Stimulated activated CD4-positive, alpha-beta T cell treated with anti-CD3 and anti-CD28 coated beads, Interleukin-2, amount 100 ng/mL, for 24 hours (primary cell): ENCODE measurements around the gene SQSTM1.

Source experiments
- DNase-seq, 2 donors: peaks; one replicate each; pipeline ENCODE4 v3.0.0-alpha.2; 2020

The SQSTM1 gene

DNA sequence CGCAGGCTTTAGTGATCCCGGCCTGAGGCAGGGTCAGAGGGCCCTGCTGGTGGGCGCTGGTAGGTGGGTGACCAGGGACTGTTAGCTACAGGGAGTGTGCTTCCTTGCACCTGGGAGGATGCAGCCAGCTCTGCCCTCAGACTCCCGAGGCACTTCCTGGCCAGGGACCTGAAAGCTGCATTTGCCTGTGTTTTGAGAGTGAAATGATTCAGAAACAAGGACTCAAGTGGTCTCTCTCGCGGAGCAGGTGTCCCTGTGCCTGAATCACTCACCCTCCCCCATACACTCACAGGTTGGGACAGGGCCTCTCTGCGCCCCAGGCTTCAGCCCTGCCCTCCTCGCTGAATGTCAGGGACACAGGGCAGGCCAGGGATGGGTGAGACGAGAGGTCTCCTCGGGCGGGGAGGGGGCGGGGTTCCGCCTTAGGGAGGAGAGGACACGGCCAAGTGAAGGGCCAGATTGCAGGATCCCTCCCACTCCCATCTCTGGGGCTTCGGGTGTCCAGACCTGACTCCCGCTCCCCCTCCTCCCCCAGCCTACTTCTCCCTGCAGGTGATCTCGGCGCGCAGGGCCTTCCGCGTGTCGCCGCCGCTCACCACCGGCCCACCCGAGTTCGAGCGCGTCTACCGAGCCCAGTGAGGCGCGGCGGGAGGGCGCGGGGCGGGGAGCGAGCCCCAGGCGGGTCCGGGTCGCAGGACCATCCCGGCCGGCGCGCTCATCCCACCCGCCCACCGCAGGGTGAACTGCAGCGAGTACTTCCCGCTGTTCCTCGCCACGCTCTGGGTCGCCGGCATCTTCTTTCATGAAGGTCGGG lies 25.4 kb upstream of the SQSTM1 start:
- no peak for DNase-seq

DNA sequence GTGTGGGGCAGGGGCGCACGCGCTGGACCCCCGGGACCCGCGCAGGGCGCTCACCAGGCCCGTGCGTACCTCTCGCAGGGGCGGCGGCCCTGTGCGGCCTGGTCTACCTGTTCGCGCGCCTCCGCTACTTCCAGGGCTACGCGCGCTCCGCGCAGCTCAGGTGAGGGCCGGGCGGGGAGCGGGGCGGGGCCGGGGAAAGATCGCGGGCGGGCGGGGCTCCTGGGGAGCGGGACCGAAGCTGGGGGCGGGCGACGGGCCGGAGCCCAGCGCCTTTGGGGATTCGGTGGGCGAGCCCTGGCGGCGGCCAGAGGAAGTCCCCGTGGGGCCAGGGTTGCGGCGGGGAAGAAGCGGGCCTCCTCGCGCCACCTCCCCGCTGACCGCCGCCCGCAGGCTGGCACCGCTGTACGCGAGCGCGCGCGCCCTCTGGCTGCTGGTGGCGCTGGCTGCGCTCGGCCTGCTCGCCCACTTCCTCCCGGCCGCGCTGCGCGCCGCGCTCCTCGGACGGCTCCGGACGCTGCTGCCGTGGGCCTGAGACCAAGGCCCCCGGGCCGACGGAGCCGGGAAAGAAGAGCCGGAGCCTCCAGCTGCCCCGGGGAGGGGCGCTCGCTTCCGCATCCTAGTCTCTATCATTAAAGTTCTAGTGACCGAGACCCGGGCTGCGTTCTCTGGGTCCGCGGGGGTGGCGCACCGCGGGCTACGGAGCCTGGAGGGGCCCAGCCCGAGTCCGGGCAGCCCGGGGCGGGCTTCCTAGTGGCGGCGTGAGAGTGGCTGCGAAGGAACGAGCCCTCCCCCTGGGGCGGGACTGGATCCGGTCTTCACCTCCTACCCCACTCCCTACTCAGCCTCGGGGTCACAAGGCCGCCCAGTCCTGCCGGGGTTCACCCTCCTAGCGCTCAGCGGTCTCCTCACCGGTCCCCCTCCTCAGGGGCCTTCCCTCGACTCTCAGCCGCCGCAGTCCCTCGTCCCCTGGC lies 24.6 kb upstream of the SQSTM1 start:
- peak; percentile 71 to 76 for DNase-seq

DNA sequence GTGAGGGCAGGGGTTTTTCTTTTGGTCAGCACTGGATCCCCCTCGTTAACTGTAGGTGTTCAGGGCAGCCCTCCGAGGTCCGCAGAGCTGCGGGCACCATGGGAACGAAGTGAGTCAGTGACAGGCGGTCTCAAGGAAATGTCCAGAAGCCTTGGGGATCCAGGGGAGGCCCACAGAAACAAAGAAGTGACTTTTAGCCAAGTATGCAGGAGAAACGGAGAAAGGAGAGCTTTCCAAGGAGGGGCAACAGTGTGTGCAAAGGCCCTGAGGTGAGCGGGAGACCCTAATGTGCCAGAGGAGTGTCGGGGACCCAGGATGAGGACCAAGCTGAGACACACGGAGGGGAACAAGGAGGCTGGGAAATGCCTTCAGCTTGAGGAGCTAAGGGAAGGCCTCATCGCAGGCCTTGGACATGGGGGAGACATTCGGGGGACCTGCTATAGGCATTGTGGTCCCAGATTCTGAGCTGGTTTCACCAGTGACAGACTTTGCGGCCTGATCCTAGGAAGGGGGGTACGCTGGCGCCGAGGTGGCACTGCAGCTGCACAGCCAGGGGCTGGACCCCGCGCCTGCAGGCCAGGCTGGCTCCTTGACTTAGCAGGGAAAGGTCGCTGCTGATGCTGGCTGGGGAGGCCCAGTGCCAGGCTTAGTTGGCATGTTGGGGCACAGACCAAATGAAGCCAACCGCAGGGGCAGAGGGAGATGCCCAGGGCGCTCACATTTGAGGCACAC lies 23.7 kb upstream of the SQSTM1 start:
- DNase-seq, result no peak

DNA sequence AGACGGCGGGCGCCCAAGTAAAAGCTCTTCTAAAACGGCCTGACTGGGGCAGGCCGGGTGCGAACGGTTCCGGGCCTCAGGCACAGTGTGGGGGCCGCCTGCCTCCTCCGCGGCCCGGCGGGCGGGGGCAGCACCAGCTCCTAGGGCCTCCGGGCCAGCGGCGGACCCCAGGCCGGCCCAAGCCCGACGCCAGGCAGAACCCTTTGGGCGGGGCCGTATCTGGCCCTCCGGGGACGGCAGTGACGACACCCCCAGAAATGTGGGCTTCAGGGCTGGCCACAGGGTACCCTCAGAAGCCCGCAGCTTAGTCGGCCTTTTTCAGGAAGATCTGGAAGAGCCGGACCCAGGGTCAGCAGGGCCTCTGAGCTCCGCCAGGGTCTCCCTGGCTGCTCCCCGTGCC lies 23.0 kb upstream of the SQSTM1 start:
- no peak for DNase-seq

DNA sequence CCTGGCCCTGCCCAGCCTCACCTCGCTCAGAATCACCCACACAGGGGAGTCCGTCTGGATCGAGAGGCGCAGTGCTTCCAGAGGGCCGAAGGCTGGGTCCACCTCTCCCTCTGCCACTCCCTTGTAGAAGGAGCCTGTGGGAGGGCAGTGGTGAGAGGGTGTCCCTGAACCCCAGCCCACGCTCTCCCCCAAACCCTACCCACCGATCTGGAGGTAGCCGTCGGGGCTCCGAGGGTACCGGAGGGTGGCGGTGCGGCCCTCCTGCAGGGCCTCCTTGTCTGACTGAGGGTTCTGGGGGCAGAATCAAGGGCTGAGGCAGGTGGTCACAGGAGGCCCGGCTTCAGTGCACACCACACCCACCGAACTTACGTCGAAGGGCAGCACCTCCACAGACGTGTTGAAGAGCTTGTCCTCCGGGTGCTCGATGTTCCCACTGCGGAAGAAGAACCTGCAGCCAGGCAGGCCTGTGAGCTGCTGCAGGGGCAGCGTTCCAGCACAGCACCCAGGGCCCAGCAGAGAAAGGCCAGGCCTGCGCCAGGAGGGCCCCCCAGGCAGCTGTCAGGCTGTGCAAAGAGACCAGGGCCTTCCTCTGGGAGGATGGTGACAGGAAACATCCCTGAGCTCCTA lies 22.4 kb upstream of the SQSTM1 start:
- DNase-seq, result no peak

DNA sequence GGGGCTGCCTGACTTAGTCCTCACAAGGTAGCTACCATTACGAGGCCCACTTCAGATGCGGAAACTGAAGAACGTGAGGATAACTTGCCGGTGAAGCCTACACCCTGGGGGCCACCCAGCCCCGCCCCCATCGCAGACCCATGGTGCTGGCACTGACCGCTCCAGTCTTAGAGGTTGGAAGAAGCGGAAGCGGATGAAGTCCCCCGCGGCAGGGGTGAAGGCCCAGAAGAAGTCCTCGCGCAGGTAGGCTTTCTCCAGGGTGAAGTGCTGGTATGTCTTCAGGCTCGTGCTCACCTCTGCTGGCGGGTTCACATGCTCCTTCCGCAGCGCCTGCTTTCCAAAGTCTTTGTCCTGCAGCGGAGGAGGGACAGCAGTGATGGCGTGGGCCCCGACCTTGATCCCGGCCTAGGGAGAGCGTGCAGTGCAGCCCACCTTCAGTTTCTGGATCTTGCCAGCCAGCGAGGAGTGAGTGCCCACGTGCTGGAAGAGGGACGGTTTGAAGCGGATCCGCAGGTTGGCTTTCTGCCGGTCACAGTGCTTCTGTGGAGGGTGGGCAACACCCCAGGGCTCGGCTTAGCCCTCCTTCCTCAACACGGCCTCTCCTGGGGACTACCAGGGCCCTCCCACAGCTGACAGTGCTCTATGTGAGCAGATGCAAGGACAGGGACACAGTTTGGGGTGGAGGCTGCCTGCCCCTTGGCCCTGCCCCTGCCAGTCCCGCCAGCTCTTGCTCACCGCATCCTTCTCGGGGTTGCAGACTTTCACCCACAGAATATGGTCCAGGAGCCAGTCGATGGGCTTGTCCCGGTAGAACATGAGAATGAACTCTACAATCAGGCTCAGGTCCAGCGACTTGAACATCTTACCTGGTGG lies 21.7 kb upstream of the SQSTM1 start:
- DNase-seq, result no peak

DNA sequence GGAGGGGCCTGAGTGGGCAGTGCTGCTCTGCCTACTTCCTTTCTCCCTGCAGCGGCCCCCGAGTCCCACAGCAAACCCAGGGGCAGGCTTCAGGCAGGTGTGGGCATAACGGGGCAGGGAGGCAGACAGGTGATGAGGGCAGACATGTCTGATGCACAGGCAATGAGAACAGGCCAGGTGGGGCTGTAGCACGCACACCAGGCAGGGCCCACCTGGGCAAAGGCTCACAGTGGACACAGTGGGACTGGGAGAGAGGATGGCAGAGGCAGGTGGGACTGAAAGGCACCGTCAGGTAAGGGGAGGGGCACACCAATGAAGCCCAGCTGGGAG lies 21.1 kb upstream of the SQSTM1 start:
- DNase-seq, result no peak

DNA sequence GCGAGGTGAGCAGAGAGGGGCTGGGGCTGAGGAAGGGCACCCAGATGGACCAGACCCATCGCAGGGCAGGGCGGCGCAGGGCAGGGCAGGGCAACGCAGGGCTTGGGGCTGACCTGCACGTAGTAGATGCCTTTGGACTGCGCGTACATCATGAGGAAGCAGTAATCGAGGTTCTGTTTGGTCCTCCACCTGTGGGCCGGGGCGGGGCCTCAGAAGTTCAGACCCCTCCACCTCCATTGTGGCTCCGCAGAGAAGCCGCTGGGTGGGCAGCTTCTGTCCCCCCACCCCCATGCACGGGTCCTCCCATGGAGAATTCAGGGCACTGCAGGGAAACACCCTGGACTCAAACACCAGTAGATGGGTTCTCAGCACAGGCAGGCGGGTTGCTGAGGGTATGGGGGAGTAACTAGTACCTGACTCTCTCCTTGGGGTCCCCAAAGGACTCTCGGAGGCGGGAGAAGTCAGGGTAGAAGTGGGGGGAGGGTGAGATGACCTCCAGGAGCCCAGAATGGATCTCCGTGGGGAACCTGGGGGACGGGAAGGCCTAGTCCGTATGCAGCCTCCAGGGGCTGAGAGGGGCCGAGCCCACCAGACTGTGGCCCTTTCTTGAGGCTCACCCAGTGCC lies 20.5 kb upstream of the SQSTM1 start:
- no peak for DNase-seq

DNA sequence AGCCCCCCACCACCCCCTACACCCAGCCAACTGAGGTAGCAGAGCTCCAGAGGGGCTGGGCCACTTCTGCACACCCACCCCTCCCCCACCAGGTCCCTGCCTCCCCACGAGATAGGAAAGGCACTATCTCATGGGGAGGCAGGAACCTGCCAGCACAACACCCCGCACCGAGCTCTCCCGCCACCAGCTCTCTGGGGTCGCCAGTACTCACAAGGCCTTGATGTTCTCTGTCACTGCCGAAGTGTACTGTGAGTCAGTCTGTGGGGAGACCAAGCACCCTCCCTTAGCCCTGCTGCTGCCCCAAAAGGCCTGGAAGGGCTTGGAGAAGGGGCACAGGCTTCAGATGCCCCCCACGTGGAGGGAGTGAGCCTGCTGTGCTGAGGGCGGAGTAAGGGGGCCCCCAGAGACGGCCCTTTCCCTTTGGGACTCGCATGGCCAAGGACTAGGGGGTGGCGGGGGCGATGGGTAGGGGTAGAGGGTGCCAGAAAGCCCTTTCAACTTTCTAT lies 20.0 kb upstream of the SQSTM1 start:
- DNase-seq, result no peak

DNA sequence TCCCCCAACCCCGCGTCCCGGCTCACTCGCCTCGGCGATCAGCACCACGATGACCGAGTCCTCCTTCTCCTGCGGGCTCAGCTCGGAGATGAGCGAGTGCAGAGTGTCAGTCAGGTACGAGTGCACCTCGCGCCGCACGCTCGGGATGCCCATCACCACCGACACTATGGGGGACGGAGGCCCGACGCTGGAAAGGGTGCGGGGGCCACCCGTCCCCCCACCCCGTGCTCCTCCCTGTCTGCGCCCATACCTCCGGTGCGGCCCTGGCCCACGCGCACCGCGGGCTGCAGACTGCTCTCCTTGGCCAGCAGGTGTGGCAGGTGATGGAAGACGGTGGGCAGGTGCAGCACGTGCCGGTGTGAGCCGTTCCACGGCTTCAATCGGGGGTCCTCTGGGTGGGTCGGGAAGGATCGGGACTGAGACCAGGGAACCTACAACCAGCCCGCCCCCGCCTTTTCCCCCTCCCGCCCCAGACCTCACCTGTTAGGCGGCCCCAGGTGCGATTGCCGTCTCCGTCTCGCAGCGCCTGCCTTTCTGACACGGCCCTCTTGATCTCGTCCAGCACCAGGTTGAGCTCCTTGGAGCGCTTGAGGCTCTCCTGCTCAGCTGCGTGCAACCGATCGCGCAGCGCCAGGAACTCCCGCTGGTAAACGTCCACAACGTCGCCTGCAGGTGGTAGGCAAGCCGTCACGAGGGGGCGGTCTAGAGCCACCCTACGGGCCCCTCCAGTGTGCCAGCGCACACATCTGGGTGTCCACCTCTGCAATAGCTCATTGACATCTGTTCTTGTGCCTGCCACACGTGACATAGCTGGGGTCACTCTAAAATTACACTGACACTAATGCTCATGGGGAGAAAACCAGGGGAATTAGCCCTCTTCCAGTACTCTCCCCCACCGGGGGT lies 19.1 kb upstream of the SQSTM1 start:
- peak; percentile 88 to 91 for DNase-seq

DNA sequence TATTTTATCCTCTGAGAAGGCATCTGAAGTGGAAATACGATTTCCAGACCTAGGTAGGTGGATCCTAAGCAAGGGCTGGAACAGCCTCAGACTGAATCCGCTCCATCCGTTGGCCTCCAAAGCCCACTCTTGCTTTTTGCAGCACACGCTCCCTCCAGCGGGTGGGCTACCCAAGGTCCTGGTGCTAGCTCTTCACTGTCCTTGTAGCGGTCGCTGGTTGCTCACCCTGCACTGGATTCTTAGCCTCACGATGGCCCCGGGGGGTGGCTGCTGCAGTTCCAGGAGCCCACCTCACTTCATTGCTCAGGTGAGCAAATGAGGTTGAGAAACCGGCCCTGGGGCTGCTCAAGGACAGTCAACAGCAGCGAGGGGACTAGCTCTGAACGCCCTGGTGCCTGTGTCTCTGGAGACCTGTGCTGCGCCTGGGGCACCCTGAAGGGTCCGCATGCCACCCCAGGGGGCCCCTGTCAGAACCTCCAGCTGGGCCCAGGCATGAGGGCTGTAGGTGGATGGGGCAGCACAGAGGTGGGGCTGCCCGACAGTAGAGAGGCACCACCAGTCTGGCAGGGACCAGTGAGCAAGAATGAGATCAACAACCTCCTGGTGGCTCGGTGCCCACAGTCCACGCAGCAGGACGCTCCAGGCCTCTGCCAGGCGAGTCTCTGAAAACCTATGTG lies 18.4 kb upstream of the SQSTM1 start:
- DNase-seq, result no peak

DNA sequence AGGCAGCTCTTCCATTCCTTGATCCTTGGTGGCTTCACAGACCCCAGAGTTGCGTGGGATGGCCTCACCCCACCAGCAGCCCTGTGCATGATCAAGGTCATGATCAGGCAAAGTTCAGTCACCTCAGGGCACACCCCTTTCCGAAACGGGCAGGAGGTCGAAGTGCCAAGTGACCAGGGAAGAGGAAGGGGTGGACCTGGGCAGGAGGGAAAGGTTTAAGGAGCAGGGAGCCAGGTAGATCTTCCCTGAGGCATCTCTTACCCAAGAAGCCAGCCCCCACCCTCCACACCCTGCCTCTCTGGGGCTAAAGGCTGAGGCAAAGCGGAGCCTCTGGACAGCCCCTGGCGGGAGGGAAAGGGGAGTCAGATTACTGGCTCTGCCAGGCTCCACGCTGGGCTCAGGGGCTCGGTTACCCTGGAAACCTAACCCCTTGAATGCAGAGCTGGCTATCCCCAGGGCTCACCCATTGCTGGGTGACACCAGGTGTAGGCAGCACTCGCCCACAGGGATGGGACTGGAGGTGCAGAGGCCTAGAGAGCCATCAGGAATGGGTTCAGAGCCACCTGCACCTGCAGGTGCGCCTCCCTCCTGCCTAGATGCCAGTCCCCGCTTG lies 17.6 kb upstream of the SQSTM1 start:
- no peak for DNase-seq

DNA sequence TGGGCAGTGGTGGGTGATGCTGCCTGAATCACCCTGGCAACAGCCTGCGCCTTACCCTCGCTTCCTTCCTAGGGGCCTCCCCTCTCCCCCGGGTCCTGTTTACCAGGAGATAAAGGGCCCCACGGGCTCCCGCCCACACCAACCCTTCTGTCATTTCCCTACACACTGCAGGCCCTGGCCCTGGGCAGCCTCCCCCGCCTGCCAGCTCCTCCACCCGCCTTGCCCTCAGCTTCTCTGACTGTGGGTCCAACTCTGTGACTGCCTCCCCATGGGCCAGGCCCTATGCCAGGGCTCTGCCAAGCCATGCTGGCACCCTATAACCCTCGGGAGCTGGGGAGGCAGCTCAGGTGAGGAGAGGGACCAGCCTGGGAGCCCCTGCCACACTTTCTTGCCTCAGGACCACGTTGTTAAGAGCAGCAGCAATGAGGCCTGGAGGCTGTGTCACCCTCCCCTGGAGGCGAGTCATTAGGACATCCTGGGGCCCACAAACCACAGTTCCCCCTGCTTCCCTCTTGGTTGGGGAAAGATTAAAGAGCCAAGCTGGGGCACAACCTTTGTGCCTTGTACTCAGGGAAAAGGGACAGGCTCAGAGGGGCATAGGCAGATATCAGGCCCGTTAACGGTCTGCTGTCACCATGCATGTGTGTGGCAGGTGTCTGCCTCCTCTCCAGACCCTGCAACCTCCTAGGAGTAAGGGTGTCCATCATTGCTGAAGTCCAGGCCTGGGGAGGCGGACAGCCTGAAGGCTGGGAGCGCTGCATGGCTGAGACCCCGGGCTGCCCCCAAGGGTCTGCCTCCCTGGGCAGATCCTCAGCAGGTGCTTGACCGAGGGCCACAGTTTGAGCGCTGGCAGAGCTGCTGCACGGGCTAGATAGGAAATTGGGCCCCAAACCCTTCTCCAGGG lies 16.8 kb upstream of the SQSTM1 start:
- peak; percentile 57 to 68 for DNase-seq

DNA sequence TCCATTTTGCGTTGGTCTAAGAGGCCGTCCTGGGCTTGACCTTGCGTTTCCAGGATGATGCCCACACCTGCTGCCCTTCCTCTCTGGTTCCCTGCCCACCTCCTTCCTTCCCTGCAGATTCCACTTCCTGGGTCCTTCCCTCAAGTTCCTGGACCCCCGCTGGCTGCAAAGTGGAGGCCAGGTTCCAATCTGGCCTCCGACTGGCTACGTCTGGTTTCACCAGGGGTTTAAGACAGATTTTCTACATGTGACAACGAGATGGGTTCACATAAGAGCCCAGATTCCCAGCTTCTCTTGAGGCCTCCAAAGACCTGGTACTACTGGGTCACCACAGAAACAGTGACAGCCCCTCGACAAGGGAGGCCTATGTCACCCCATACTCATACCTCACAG lies 16.2 kb upstream of the SQSTM1 start:
- no peak for DNase-seq

DNA sequence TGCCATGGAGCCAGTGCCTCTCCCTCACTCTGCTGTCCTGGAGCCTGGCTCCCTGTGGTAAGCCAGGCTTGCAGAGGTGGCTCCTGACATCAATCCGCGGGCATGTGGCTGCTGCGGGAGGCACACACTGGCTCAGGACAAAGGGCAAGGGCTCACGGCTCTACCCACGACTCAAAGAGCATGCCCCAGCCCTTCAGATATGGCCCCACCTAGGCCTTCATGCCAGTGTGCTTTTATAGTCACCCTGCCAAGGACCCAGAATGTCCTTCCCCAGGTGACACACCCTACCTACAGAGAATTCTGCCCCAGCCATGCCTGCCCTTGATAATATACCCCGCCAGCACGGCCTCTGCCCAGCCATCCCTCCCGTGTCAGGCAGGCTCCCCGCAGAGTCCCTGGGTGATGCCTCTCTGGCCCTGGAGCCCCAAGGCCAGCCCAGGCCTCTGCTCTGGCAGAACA lies 15.6 kb upstream of the SQSTM1 start:
- peak in 1 of 2 donors; percentile 23 for DNase-seq

DNA sequence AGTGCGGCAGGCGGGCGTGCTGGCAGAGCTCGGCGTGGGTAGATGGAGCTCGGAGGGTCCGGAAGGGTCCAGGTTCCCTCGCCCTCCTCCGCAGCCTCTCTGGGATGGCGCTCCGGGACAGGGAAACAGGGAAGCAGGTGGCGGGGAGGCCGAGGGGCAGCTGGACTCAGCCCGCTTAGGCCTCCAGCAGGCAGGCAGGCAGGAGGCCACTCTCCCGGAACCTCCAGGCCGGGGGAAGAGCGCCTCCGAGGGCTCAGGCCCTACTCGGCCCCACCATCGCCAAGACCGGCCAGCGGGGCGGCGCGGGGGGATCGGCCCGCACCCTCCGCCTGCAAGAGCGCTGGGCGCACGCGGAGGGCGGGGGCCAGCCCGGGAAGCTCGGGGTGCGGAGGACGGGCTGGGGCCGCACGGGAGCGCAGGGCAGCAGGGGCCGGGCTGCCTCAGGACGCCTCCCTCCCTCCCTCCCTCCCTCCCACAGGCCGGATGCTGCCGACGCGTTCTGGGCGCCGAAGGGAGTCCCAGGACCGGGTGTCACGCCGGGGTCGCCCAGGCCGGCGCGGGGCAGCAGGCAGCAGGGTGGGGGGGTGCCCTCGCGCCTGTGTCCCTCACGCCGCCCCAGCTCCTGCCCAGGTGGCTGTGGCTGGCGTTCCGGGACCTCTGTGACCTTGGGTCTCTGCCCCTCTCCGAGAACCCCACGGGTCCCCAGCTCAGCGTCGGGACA lies 15.0 kb upstream of the SQSTM1 start:
- peak; percentile 34 to 53 for DNase-seq
